GM19240 (cell line): ENCODE data around the gene ACBD3.

Source experiments
- DNase-seq: peaks from one replicate; pipeline ENCODE4 v3.0.0; 2011; ENCODE audit warnings: low spot score; ENCODE audit not compliant: insufficient read length

Gene ACBD3

GRCh38 chr1:226135059-226135651 lies 51.4 kb downstream of the ACBD3 start:
- DNase-seq, result no peak

GRCh38 chr1:226134170-226135058 lies 52.1 kb downstream of the ACBD3 start:
- DNase-seq, result no peak

- no peak for DNase-seq
Observed at GRCh38 chr1:226133504-226134123, 52.9 kb downstream of the ACBD3 start.

- DNase-seq, result no peak
Observed at GRCh38 chr1:226132728-226133503, 53.6 kb downstream of the ACBD3 start.

GRCh38 chr1:226131639-226132038 lies 54.9 kb downstream of the ACBD3 start:
- DNase-seq, result no peak

GRCh38 chr1:226129230-226129629 lies 57.3 kb downstream of the ACBD3 start:
- DNase-seq, result no peak

GRCh38 chr1:226128487-226129075 lies 58.0 kb downstream of the ACBD3 start:
- DNase-seq, result no peak

- DNase-seq, result no peak
Observed at GRCh38 chr1:226126824-226127569, 59.5 kb downstream of the ACBD3 start.

GRCh38 chr1:226125831-226126230 lies 60.7 kb downstream of the ACBD3 start:
- DNase-seq, result no peak

GRCh38 chr1:226125097-226125630 lies 61.4 kb downstream of the ACBD3 start:
- peak; percentile 73 for DNase-seq

GRCh38 chr1:226123591-226124471 lies 62.7 kb downstream of the ACBD3 start:
- no peak for DNase-seq

GRCh38 chr1:226123212-226123560 lies 63.4 kb downstream of the ACBD3 start:
- DNase-seq, result no peak

- DNase-seq, result peak; percentile 86
Observed at GRCh38 chr1:226121587-226122400, 64.7 kb downstream of the ACBD3 start.

GRCh38 chr1:226121049-226121586 lies 65.4 kb downstream of the ACBD3 start:
- DNase-seq, result no peak

GRCh38 chr1:226120398-226120797 lies 66.1 kb downstream of the ACBD3 start:
- no peak for DNase-seq

GRCh38 chr1:226119169-226119568 lies 67.4 kb downstream of the ACBD3 start:
- no peak for DNase-seq

GRCh38 chr1:226118357-226118756 lies 68.2 kb downstream of the ACBD3 start:
- no peak for DNase-seq

GRCh38 chr1:226117330-226117729 lies 69.2 kb downstream of the ACBD3 start:
- DNase-seq, result no peak
